GM13976 (cell line): ENCODE data around the gene UHRF1.
"Not testable (repeated sequence)": the region's sequence is repeated elsewhere in the genome, so short reads cannot be mapped to it uniquely, and the experiment has no call there.

Source experiments
- DNase-seq: peaks from one replicate; pipeline ENCODE4 v3.0.0; 2012; ENCODE audit warnings: low spot score
- CTCF ChIP-seq: IDR thresholded peaks from 2 replicates; pipeline ENCODE4 v1.5.1; 2012; ENCODE audit warnings: borderline replicate concordance, mild to moderate bottlenecking; ENCODE audit not compliant: insufficient read depth; ENCODE audit errors: extremely low read depth, missing control alignments, control extremely low read depth
- in situ Hi-C: fragments of 300-500 bp; cut with MboI; formaldehyde crosslinking; loops from one replicate; pipeline ENCODE4 v1.12.0; 2022; ENCODE audit warnings: low sequenced_read_pairs, mixed read lengths, inconsistent platforms; ENCODE audit not compliant: unreplicated experiment

The UHRF1 gene

GRCh38 chr19:4870025-4870700 lies 39.1 kb upstream of the UHRF1 start:
- TF ChIP-seq CTCF, result no peak
- in situ Hi-C loops, result loop anchor here (10.0 kb wide), 1 partner anchor 165 kb away; no protein-coding TSS in a partner anchor
- DNase-seq, result no peak

- no peak for DNase-seq
- no peak for TF ChIP-seq CTCF
- in situ Hi-C loops, result loop anchor here (10.0 kb wide), 1 partner anchor 163 kb away; no protein-coding TSS in a partner anchor
Measured at GRCh38 chr19:4871711-4872110, 37.6 kb upstream of the UHRF1 start.

- in situ Hi-C loops, result loop anchor here (10.0 kb wide), 1 partner anchor 161 kb away; no protein-coding TSS in a partner anchor
- DNase-seq, result no peak
- no peak for TF ChIP-seq CTCF
Measured at GRCh38 chr19:4873930-4874329, 35.4 kb upstream of the UHRF1 start.

- no peak for TF ChIP-seq CTCF
- in situ Hi-C loops, result loop anchor here (10.0 kb wide), 1 partner anchor 157 kb away; no protein-coding TSS in a partner anchor
Measured at GRCh38 chr19:4877753-4878490, 31.4 kb upstream of the UHRF1 start.

GRCh38 chr19:4878491-4878968 lies 30.8 kb upstream of the UHRF1 start:
- DNase-seq, result peak; percentile 45
- in situ Hi-C loops, result loop anchor here (10.0 kb wide), 1 partner anchor 156 kb away; no protein-coding TSS in a partner anchor

More at GRCh38 chr19:4877753-4878490, 31.4 kb upstream of the UHRF1 start:
- no peak for DNase-seq

GRCh38 chr19:4879041-4879440 lies 30.3 kb upstream of the UHRF1 start:
- in situ Hi-C loops, result loop anchor here (10.0 kb wide), 1 partner anchor 156 kb away; no protein-coding TSS in a partner anchor
- DNase-seq, result no peak
- TF ChIP-seq CTCF, result no peak

More at GRCh38 chr19:4878491-4878968, 30.8 kb upstream of the UHRF1 start:
- TF ChIP-seq CTCF, result no peak

GRCh38 chr19:4882874-4883273 lies 26.4 kb upstream of the UHRF1 start:
- DNase-seq, in situ Hi-C loops: not testable (repeated sequence)

- in situ Hi-C loops, DNase-seq: not testable (repeated sequence)
Measured at GRCh38 chr19:4884993-4885392, 24.3 kb upstream of the UHRF1 start.

GRCh38 chr19:4887803-4888202 lies 21.5 kb upstream of the UHRF1 start:
- in situ Hi-C loops, DNase-seq: not testable (repeated sequence)
